Suppressor macrophage treated with lipopolysaccharide for 1 hour (primary cell): Measurements from ENCODE around the gene SPPL3.
"Not testable (repeated sequence)": the region's sequence is repeated elsewhere in the genome, so short reads cannot be mapped to it uniquely, and the experiment has no call there.

Experiments
- DNase-seq, 3 donors: peaks; one replicate each; pipeline ENCODE4 v3.0.0-alpha.2; 2020 to 2022

Gene SPPL3

GRCh38 chr12:120739821-120740613 lies 164.1 kb downstream of the SPPL3 start:
- no peak for DNase-seq

- peak in 1 of 3 donors; percentile 7 for DNase-seq
These were observed 165.0 kb downstream of the SPPL3 start for GRCh38 chr12:120739031-120739762.

GRCh38 chr12:120738252-120739030 lies 165.7 kb downstream of the SPPL3 start:
- DNase-seq: no peak

GRCh38 chr12:120737557-120738251 lies 166.5 kb downstream of the SPPL3 start:
- DNase-seq: no peak

GRCh38 chr12:120736404-120737331 lies 167.5 kb downstream of the SPPL3 start:
- DNase-seq: no peak

- no peak for DNase-seq
These were observed 169.0 kb downstream of the SPPL3 start for GRCh38 chr12:120735181-120735580.

- no peak for DNase-seq
These were observed 169.9 kb downstream of the SPPL3 start for GRCh38 chr12:120734210-120734609.

- no peak for DNase-seq
These were observed 170.6 kb downstream of the SPPL3 start for GRCh38 chr12:120733574-120733973.

GRCh38 chr12:120732198-120732597 lies 172.0 kb downstream of the SPPL3 start:
- not testable (repeated sequence) for DNase-seq

GRCh38 chr12:120726961-120727360 lies 177.2 kb downstream of the SPPL3 start:
- no peak for DNase-seq

GRCh38 chr12:120726510-120726793 lies 177.7 kb downstream of the SPPL3 start:
- no peak for DNase-seq

- peak; percentile 91 to 98 (median 95) for DNase-seq
These were observed 178.3 kb downstream of the SPPL3 start, which contains the start of gene ACADS for GRCh38 chr12:120725659-120726509. TSS of gene ACADS (plus strand) at chr12:120725826. CDS start at chr12:120725886, 60 bp downstream.

- DNase-seq: no peak
These were observed 179.0 kb downstream of the SPPL3 start for GRCh38 chr12:120725151-120725658.

- DNase-seq: no peak
These were observed 179.4 kb downstream of the SPPL3 start for GRCh38 chr12:120724720-120725119.

- DNase-seq: no peak
These were observed 181.4 kb downstream of the SPPL3 start for GRCh38 chr12:120722784-120723183.

GRCh38 chr12:120721866-120722265 lies 182.3 kb downstream of the SPPL3 start:
- no peak for DNase-seq

GRCh38 chr12:120720987-120721801 lies 183.0 kb downstream of the SPPL3 start:
- DNase-seq: no peak

- peak; percentile 70 to 81 (median 81) for DNase-seq
These were observed 183.7 kb downstream of the SPPL3 start for GRCh38 chr12:120720234-120720986.
